ENCODE results near the gene FOXA1. TPM values are rescaled to one million over a fixed set of nuclear protein-coding genes. Genes with fewer than 3 reads are reported as not detected.
"Not testable (repeated sequence)": the region's sequence is repeated elsewhere in the genome, so short reads cannot be mapped to it uniquely, and the experiment has no call there.

The FOXA1 gene
- total and polyA plus RNA-seq, 2 donors: 0.09 to 0.11 TPM

DNA sequence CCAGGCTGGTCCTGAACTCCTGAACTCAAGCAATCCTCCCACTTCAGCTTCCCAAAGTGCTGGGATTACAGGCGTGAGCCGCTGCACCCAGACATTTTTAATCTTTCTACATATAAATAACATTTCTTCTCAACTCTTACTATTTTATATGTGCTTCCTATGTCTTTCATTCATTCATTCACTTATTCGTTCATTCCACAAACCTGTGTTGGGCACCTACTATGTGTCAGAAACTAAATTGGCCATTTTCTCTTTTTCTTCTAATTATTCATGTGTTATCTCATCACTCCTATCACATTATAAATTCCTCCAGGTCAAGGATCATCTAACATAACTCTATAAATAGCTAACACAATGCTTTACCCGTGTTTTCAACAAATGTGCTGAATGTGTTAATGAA is 23.7 kb downstream of the FOXA1 start:
- Histone ChIP-seq H3K27me3 (ENCODE audit: control insufficient read depth in 2 of 2, insufficient read depth in 1 of 2, low read length in 1 of 2) (peaks cover 0 to 2% of the 10 kb centered on the region in 2 donors), H3K4me3 (ENCODE audit: low read length in 2 of 2) (no peak overlapping the region), H3K9me3 (ENCODE audit: control insufficient read depth in 2 of 2, insufficient read depth in 1 of 2, low read length in 1 of 2) (no peaks in the 10 kb centered on the region), H3K27ac (ENCODE audit: low read depth in 1 of 2, low read length in 1 of 2) (no peak overlapping the region), H3K4me1 (ENCODE audit: control insufficient read depth in 2 of 2, insufficient read depth in 2 of 2, low read length in 2 of 2) (no peaks in the 10 kb centered on the region), H3K36me3 (ENCODE audit: control insufficient read depth in 2 of 2, insufficient read depth in 2 of 2, low read length in 1 of 2) (no peaks in the 10 kb centered on the region)
- WGBS: 91% methylated on average over 4 of the region's 4 CpGs
- DNase-seq (ENCODE audit: low read depth in 6 of 9, low spot score in 9 of 9): no peak

DNA sequence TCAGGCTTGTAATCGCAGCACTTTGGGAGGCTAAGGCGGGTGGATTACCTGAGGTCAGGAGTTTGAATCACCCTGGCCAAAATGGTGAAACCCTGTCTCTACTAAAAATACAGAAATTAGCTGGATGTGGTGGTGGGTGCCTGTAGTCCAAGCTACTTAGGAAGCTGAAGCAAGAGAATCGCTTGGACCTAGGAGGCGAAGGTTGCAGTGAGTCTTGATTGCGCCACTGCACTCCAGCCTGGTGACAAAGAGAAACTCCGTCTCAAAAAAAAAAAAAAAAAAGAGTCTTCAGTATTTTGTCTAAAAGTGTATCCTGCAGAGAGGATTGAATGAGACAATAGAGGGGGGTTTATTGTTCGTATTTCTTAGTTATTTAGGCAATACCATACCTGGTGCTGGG is 25.3 kb downstream of the FOXA1 start:
- Histone ChIP-seq H3K27ac (ENCODE audit: low read depth in 1 of 2, low read length in 1 of 2) (no peak overlapping the region), H3K27me3 (ENCODE audit: control insufficient read depth in 2 of 2, insufficient read depth in 1 of 2, low read length in 1 of 2) (no peaks in the 10 kb centered on the region), H3K4me1 (ENCODE audit: control insufficient read depth in 2 of 2, insufficient read depth in 2 of 2, low read length in 2 of 2) (no peaks in the 10 kb centered on the region), H3K9me3 (ENCODE audit: control insufficient read depth in 2 of 2, insufficient read depth in 1 of 2, low read length in 1 of 2) (no peaks in the 10 kb centered on the region), H3K4me3 (ENCODE audit: low read length in 2 of 2) (no peak overlapping the region), H3K36me3 (ENCODE audit: control insufficient read depth in 2 of 2, insufficient read depth in 2 of 2, low read length in 1 of 2) (no peaks in the 10 kb centered on the region)
- DNase-seq (ENCODE audit: low read depth in 6 of 9, low spot score in 9 of 9): no peak
- WGBS: 81% methylated on average over 7 of the region's 7 CpGs

GRCh38 chr14:37566811-37567371 is 28.2 kb downstream of the FOXA1 start:
- Histone ChIP-seq H3K36me3 (ENCODE audit: control insufficient read depth in 2 of 2, insufficient read depth in 2 of 2, low read length in 1 of 2) (no peaks in the 10 kb centered on the region), H3K4me1 (ENCODE audit: control insufficient read depth in 2 of 2, insufficient read depth in 2 of 2, low read length in 2 of 2) (no peaks in the 10 kb centered on the region), H3K9me3 (ENCODE audit: control insufficient read depth in 2 of 2, insufficient read depth in 1 of 2, low read length in 1 of 2) (no peaks in the 10 kb centered on the region), H3K27ac (ENCODE audit: low read depth in 1 of 2, low read length in 1 of 2) (no peak overlapping the region), H3K27me3 (ENCODE audit: control insufficient read depth in 2 of 2, insufficient read depth in 1 of 2, low read length in 1 of 2) (no peaks in the 10 kb centered on the region), H3K4me3 (ENCODE audit: low read length in 2 of 2) (no peak overlapping the region)
- no peak for DNase-seq (ENCODE audit: low read depth in 6 of 9, low spot score in 9 of 9)
- WGBS: 73% methylated on average over 3 of the region's 3 CpGs

DNA sequence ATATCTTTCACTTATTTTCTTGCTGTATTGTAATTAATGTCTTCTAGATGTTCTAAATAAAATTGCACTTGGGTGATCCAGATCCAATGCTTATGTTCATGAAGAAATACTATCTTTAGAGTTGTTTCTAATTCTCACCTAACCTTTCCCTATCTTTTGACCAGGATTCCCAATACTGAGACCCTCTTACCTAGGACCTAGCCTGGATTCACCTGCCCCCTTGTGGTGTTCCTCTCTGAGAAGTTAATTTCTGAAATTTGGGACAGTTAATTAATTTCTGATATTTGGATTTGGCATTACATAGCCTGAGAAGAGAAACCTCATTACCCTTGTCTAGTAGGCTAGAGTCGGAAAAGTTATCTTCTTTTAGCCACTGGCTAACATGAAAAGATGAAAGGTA is 29.5 kb downstream of the FOXA1 start:
- no peak for DNase-seq (ENCODE audit: low read depth in 6 of 9, low spot score in 9 of 9)
- Histone ChIP-seq H3K4me1 (ENCODE audit: control insufficient read depth in 2 of 2, insufficient read depth in 2 of 2, low read length in 2 of 2) (no peaks in the 10 kb centered on the region), H3K4me3 (ENCODE audit: low read length in 2 of 2) (no peak overlapping the region), H3K27ac (ENCODE audit: low read depth in 1 of 2, low read length in 1 of 2) (no peak overlapping the region), H3K36me3 (ENCODE audit: control insufficient read depth in 2 of 2, insufficient read depth in 2 of 2, low read length in 1 of 2) (no peaks in the 10 kb centered on the region), H3K27me3 (ENCODE audit: control insufficient read depth in 2 of 2, insufficient read depth in 1 of 2, low read length in 1 of 2) (no peaks in the 10 kb centered on the region), H3K9me3 (ENCODE audit: control insufficient read depth in 2 of 2, insufficient read depth in 1 of 2, low read length in 1 of 2) (no peaks in the 10 kb centered on the region)
- 91% methylated on average over 1 of the region's 1 CpG for WGBS

GRCh38 chr14:37563189-37563588 is 31.9 kb downstream of the FOXA1 start:
- no peaks in the 10 kb centered on the region for H3K4me1 ChIP-seq (ENCODE audit: control insufficient read depth in 2 of 2, insufficient read depth in 2 of 2, low read length in 2 of 2)
- H3K27ac ChIP-seq (ENCODE audit: low read depth in 1 of 2, low read length in 1 of 2): no peak overlapping the region
- H3K4me3 ChIP-seq (ENCODE audit: low read length in 2 of 2): no peak overlapping the region
- H3K36me3 ChIP-seq (ENCODE audit: control insufficient read depth in 2 of 2, insufficient read depth in 2 of 2, low read length in 1 of 2): no peaks in the 10 kb centered on the region
- no peak for DNase-seq (ENCODE audit: low read depth in 6 of 9, low spot score in 9 of 9)
- no peaks in the 10 kb centered on the region for H3K27me3 ChIP-seq (ENCODE audit: control insufficient read depth in 2 of 2, insufficient read depth in 1 of 2, low read length in 1 of 2)
- no peaks in the 10 kb centered on the region for H3K9me3 ChIP-seq (ENCODE audit: control insufficient read depth in 2 of 2, insufficient read depth in 1 of 2, low read length in 1 of 2)
- 90% methylated on average over 2 of the region's 2 CpGs for WGBS

GRCh38 chr14:37559386-37559785 is 35.7 kb downstream of the FOXA1 start:
- Histone ChIP-seq H3K27me3 (ENCODE audit: control insufficient read depth in 2 of 2, insufficient read depth in 1 of 2, low read length in 1 of 2) (no peaks in the 10 kb centered on the region), H3K4me3 (ENCODE audit: low read length in 2 of 2) (no peak overlapping the region), H3K4me1 (ENCODE audit: control insufficient read depth in 2 of 2, insufficient read depth in 2 of 2, low read length in 2 of 2) (no peaks in the 10 kb centered on the region), H3K27ac (ENCODE audit: low read depth in 1 of 2, low read length in 1 of 2) (no peak overlapping the region), H3K9me3 (ENCODE audit: control insufficient read depth in 2 of 2, insufficient read depth in 1 of 2, low read length in 1 of 2) (no peaks in the 10 kb centered on the region), H3K36me3 (ENCODE audit: control insufficient read depth in 2 of 2, insufficient read depth in 2 of 2, low read length in 1 of 2) (no peaks in the 10 kb centered on the region)
- WGBS: 87% methylated on average over 6 of the region's 6 CpGs
- no peak for DNase-seq (ENCODE audit: low read depth in 6 of 9, low spot score in 9 of 9)

GRCh38 chr14:37558740-37559139 is 36.3 kb downstream of the FOXA1 start:
- no peaks in the 10 kb centered on the region for H3K9me3 ChIP-seq (ENCODE audit: control insufficient read depth in 2 of 2, insufficient read depth in 1 of 2, low read length in 1 of 2)
- no peaks in the 10 kb centered on the region for H3K27me3 ChIP-seq (ENCODE audit: control insufficient read depth in 2 of 2, insufficient read depth in 1 of 2, low read length in 1 of 2)
- H3K27ac ChIP-seq (ENCODE audit: low read depth in 1 of 2, low read length in 1 of 2): no peak overlapping the region
- WGBS: 92% methylated on average over 4 of the region's 4 CpGs
- H3K4me1 ChIP-seq (ENCODE audit: control insufficient read depth in 2 of 2, insufficient read depth in 2 of 2, low read length in 2 of 2): no peaks in the 10 kb centered on the region
- no peaks in the 10 kb centered on the region for H3K36me3 ChIP-seq (ENCODE audit: control insufficient read depth in 2 of 2, insufficient read depth in 2 of 2, low read length in 1 of 2)
- H3K4me3 ChIP-seq (ENCODE audit: low read length in 2 of 2): no peak overlapping the region
- no peak for DNase-seq (ENCODE audit: low read depth in 6 of 9, low spot score in 9 of 9)

DNA sequence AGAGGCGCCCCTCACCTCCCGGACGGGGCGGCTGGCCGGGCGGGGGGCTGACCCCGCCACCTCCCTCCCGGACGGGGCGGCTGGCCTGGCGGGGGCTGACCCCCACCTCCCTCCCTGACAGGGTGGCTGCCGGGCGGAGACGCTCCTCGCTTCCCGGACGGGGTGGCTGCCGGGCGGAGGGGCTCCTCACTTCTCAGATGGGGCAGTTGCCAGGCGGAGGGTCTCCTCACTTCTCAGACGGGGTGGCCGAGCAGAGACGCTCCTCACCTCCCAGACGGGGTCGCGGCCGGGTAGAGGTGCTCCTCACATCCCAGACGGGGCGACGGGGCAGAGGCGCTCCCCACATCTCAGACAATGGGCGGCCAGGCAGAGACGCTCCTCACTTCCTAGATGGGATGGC is 39.5 kb downstream of the FOXA1 start:
- H3K27ac ChIP-seq (ENCODE audit: low read depth in 1 of 2, low read length in 1 of 2); H3K27me3 ChIP-seq (ENCODE audit: control insufficient read depth in 2 of 2, insufficient read depth in 1 of 2, low read length in 1 of 2); DNase-seq (ENCODE audit: low read depth in 6 of 9, low spot score in 9 of 9); H3K4me3 ChIP-seq (ENCODE audit: low read length in 2 of 2); H3K4me1 ChIP-seq (ENCODE audit: control insufficient read depth in 2 of 2, insufficient read depth in 2 of 2, low read length in 2 of 2); H3K36me3 ChIP-seq (ENCODE audit: control insufficient read depth in 2 of 2, insufficient read depth in 2 of 2, low read length in 1 of 2); H3K9me3 ChIP-seq (ENCODE audit: control insufficient read depth in 2 of 2, insufficient read depth in 1 of 2, low read length in 1 of 2): not testable (repeated sequence)
- WGBS: 93% methylated on average over 27 of the region's 33 CpGs

- DNase-seq (ENCODE audit: low read depth in 6 of 9, low spot score in 9 of 9): no peak
- no peaks in the 10 kb centered on the region for H3K4me1 ChIP-seq (ENCODE audit: control insufficient read depth in 2 of 2, insufficient read depth in 2 of 2, low read length in 2 of 2)
- no peaks in the 10 kb centered on the region for H3K27me3 ChIP-seq (ENCODE audit: control insufficient read depth in 2 of 2, insufficient read depth in 1 of 2, low read length in 1 of 2)
- 96% methylated on average over 1 of the region's 1 CpG for WGBS
- no peaks in the 10 kb centered on the region for H3K9me3 ChIP-seq (ENCODE audit: control insufficient read depth in 2 of 2, insufficient read depth in 1 of 2, low read length in 1 of 2)
- H3K4me3 ChIP-seq (ENCODE audit: low read length in 2 of 2): no peak overlapping the region
- H3K27ac ChIP-seq (ENCODE audit: low read depth in 1 of 2, low read length in 1 of 2): no peak overlapping the region
- H3K36me3 ChIP-seq (ENCODE audit: control insufficient read depth in 2 of 2, insufficient read depth in 2 of 2, low read length in 1 of 2): no peaks in the 10 kb centered on the region
Observed at GRCh38 chr14:37553935-37554550, 41.0 kb downstream of the FOXA1 start.

All from thymus (tissue), 11 donors.